ENCODE results near the gene CKS2. TPM values are rescaled to one million over a fixed set of nuclear protein-coding genes. Genes with fewer than 3 reads are reported as not detected.
A peak's percentile ranks its signal among the peaks of the same experiment; 100 is the strongest.
"Not testable (repeated sequence)": the region's sequence is repeated elsewhere in the genome, so short reads cannot be mapped to it uniquely, and the experiment has no call there.

CKS2 gene
- total RNA-seq, result 10 to 100 TPM; 11.9 to 18.1 TPM
- 10.5 to 21.6 reads per million in 2 donors for total RNA-seq

- ATAC-seq (peak; percentile 94), DNase-seq (peak; percentile 99)
- H3K27ac Mint-ChIP-seq, result peak within 1 kb of the TSS; percentile 98
- no peaks in the 10 kb centered on the region for H3K9me3 ChIP-seq (ENCODE audit: control insufficient read depth, low read length, poor library complexity, severe bottlenecking)
- H3K4me1 Mint-ChIP-seq, result peaks cover 17% of the 10 kb centered on the region
- no peaks in the 10 kb centered on the region for H3K27me3 Mint-ChIP-seq
- H3K4me3 Mint-ChIP-seq, result peak within 1 kb of the TSS; percentile 97
- peaks cover 5% of the 10 kb centered on the region for H3K36me3 Mint-ChIP-seq (ENCODE audit: low read depth)
These were observed at the start of gene CKS2 for GRCh38 chr9:89310475-89311345. Gene CKS2, plus strand, starts transcription at chr9:89311195. Its CDS starts 98 bp downstream, at chr9:89311293.

GRCh38 chr9:89273528-89274279 lies 37.3 kb upstream of the CKS2 start:
- H3K4me3 Mint-ChIP-seq, result no peak overlapping the region
- H3K4me1 Mint-ChIP-seq, result peaks cover 12% of the 10 kb centered on the region
- no peaks in the 10 kb centered on the region for H3K27me3 Mint-ChIP-seq
- H3K9me3 ChIP-seq (ENCODE audit: control insufficient read depth, low read length, poor library complexity, severe bottlenecking), result peaks cover 6% of the 10 kb centered on the region
- peaks cover 3% of the 10 kb centered on the region for H3K36me3 Mint-ChIP-seq (ENCODE audit: low read depth)
- no peak for ATAC-seq
- H3K27ac Mint-ChIP-seq, result no peak overlapping the region
- DNase-seq, result no peak

DNA sequence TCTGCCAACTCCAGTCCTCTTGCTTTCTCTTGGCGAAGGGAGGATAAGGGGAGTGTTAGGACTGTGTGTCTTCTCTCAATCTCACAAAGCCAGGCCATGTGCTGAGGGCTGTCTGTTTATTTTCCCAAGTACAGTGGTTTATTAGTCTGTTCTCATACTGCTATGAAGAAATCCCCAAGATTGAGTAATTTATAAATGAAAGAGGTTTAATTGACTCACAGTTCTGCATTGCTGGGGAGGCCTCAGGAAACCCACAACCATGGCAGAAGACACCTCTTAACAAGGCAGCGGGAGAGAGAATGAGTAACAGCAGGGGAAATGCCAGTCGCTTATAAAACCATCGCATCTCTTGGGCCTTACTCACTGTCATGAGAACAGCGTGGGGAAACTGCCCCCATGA lies 36.2 kb upstream of the CKS2 start:
- no peak overlapping the region for H3K4me3 Mint-ChIP-seq
- peaks cover 3% of the 10 kb centered on the region for H3K36me3 Mint-ChIP-seq (ENCODE audit: low read depth)
- peaks cover 6% of the 10 kb centered on the region for H3K9me3 ChIP-seq (ENCODE audit: control insufficient read depth, low read length, poor library complexity, severe bottlenecking)
- no peaks in the 10 kb centered on the region for H3K27me3 Mint-ChIP-seq
- ATAC-seq (no peak), DNase-seq (no peak)
- no peak overlapping the region for H3K27ac Mint-ChIP-seq
- peaks cover 14% of the 10 kb centered on the region for H3K4me1 Mint-ChIP-seq

DNA sequence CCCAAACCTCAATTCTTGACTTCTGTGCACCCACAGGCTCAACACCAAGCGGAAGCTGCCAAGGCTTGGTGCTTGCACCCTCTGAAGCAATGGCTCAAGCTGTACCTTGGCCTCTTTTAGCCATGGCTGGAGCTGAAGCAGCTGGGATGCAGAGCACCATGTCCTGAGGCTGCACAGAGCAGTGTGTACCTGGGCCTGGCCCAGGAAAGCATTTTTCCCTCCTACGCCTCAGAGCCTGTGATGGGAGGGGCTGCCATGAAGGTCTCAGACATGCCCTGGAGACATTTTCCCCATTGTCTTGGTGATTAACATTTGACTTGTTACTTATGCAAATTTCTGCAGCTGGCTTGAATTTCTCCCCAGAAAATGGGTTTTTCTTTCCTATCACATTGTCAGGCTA lies 35.0 kb upstream of the CKS2 start:
- not testable (repeated sequence) for DNase-seq; H3K27ac Mint-ChIP-seq; H3K27me3 Mint-ChIP-seq; H3K4me3 Mint-ChIP-seq; ATAC-seq; H3K9me3 ChIP-seq (ENCODE audit: control insufficient read depth, low read length, poor library complexity, severe bottlenecking); H3K36me3 Mint-ChIP-seq (ENCODE audit: low read depth)
- peaks cover 16% of the 10 kb centered on the region for H3K4me1 Mint-ChIP-seq

DNA sequence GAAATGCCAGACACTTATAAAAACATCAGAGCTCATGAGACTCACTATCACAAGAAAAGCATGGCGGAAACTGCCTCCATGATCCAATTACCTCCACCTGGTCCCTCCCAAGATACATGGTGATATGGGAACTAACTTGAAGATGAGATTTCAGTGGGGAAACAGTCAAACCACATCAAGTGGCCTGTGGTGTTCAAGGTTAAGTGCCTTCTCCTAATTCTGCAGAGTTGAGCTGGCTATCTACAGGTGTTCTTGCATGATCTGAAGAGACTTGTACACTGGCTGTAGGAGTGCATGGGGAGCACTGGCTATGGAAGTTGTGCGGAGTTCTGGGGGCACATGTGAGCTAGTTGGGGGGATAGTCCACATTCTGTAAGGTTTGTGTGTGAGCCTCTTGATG lies 34.0 kb upstream of the CKS2 start:
- Mint-ChIP-seq H3K27ac (no peak overlapping the region), H3K36me3 (ENCODE audit: low read depth) (peaks cover 3% of the 10 kb centered on the region), H3K4me1 (peaks cover 16% of the 10 kb centered on the region), H3K27me3 (no peaks in the 10 kb centered on the region), H3K4me3 (peak overlapping the region; percentile 56)
- DNase-seq (no peak), ATAC-seq (no peak)
- H3K9me3 ChIP-seq (ENCODE audit: control insufficient read depth, low read length, poor library complexity, severe bottlenecking), result peaks cover 6% of the 10 kb centered on the region

DNA sequence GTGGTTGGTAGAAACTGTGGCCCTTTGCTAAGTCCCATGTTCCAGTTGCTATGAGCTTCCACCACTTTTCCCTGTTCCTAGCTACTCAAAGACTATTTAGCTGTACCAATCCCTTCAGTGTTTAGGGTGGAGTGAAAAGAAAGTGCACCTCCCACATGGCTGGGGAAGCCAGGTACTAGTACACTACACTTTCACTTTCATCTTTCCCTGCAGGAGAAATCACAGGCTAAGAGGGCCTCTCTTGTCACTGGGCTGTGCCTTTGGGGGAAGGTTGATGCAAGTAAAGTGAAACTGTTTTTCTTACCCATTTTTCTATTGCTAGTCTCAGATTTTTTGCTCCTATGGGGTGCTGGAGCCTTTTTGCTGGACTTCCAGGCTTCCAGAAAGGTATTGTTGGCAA lies 33.5 kb upstream of the CKS2 start:
- Mint-ChIP-seq H3K4me3 (peak overlapping the region; percentile 56), H3K27ac (no peak overlapping the region), H3K27me3 (no peaks in the 10 kb centered on the region), H3K36me3 (ENCODE audit: low read depth) (peaks cover 3% of the 10 kb centered on the region), H3K4me1 (peaks cover 16% of the 10 kb centered on the region)
- DNase-seq (no peak), ATAC-seq (peak; percentile 32)
- peaks cover 6% of the 10 kb centered on the region for H3K9me3 ChIP-seq (ENCODE audit: control insufficient read depth, low read length, poor library complexity, severe bottlenecking)

DNA sequence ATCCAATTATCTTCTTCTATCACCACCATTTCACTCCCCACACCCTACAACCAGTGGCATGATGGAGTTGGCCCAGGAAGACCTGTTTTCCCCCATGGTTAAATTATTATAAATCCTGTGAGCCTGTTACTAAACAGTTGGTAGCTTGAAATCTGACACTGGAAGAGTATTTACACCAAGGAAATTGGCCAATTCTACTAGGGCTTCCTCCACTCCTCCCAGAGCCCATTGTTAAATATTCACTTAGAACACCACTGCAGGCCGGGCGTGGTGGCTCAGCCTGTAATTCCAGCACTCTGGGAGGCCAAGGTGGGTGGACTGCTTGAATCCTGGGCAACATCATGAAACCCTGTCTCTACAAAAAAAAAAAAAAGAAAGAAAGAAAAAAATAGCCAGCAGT lies 32.4 kb upstream of the CKS2 start:
- Mint-ChIP-seq H3K36me3 (ENCODE audit: low read depth) (peaks cover 3% of the 10 kb centered on the region), H3K4me3 (no peak overlapping the region), H3K4me1 (peaks cover 16% of the 10 kb centered on the region), H3K27ac (no peak overlapping the region), H3K27me3 (no peaks in the 10 kb centered on the region)
- DNase-seq (no peak), ATAC-seq (no peak)
- H3K9me3 ChIP-seq (ENCODE audit: control insufficient read depth, low read length, poor library complexity, severe bottlenecking), result peaks cover 4% of the 10 kb centered on the region

- Mint-ChIP-seq H3K27ac (no peak overlapping the region), H3K4me1 (peaks cover 18% of the 10 kb centered on the region), H3K36me3 (ENCODE audit: low read depth) (peaks cover 3% of the 10 kb centered on the region), H3K27me3 (no peaks in the 10 kb centered on the region), H3K4me3 (no peak overlapping the region)
- H3K9me3 ChIP-seq (ENCODE audit: control insufficient read depth, low read length, poor library complexity, severe bottlenecking), result no peaks in the 10 kb centered on the region
- DNase-seq, result no peak
- peak; percentile 51 for ATAC-seq
These were observed 31.8 kb upstream of the CKS2 start for GRCh38 chr9:89278997-89279739.

- no peak overlapping the region for H3K27ac Mint-ChIP-seq
- DNase-seq, result no peak
- no peak overlapping the region for H3K4me3 Mint-ChIP-seq
- peaks cover 3% of the 10 kb centered on the region for H3K36me3 Mint-ChIP-seq (ENCODE audit: low read depth)
- no peaks in the 10 kb centered on the region for H3K27me3 Mint-ChIP-seq
- peaks cover 18% of the 10 kb centered on the region for H3K4me1 Mint-ChIP-seq
- H3K9me3 ChIP-seq (ENCODE audit: control insufficient read depth, low read length, poor library complexity, severe bottlenecking), result no peaks in the 10 kb centered on the region
- no peak for ATAC-seq
These were observed 29.9 kb upstream of the CKS2 start for GRCh38 chr9:89281106-89281505.

DNA sequence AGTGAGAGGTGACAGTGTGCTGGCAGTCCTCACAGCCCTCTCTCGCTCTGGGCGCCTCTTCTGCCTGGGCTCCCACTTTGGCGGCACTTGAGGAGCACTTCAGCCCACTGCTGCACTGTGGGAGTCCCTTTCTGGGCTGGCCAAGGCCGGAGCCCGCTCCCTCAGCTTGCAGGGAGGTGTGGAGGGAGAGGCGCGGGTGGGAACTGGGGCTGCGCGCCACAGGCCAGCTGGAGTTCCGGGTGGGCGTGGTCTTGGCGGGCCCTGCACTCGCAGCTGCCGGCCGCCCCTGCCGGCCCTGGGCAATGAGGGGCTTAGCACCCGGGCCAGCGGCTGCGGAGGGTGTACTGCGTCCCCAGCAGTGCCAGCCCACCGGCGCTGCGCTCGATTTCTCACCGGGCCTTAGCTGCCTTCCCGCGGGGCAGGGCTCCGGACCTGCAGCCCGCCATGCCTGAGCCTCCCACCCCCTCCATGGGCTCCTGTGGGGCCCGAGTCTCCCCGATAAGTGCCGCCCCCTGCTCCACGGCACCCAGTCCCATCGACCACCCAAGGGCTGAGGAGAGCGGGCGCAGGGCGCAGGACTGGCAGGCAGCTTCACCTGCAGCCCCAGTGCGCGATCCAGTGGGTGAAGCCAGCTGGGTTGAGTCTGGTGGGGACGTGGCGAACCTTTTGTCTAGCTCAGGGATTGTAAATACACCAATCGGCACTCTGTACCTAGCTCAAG lies 28.6 kb upstream of the CKS2 start:
- H3K27ac Mint-ChIP-seq; DNase-seq; H3K36me3 Mint-ChIP-seq (ENCODE audit: low read depth); H3K9me3 ChIP-seq (ENCODE audit: control insufficient read depth, low read length, poor library complexity, severe bottlenecking); ATAC-seq; H3K27me3 Mint-ChIP-seq; H3K4me1 Mint-ChIP-seq: not testable (repeated sequence)
- peak overlapping the region; percentile 61 for H3K4me3 Mint-ChIP-seq

- Mint-ChIP-seq H3K36me3 (ENCODE audit: low read depth) (no peaks in the 10 kb centered on the region), H3K27me3 (no peaks in the 10 kb centered on the region), H3K4me3 (no peak overlapping the region), H3K27ac (no peak overlapping the region), H3K4me1 (peaks cover 6% of the 10 kb centered on the region)
- no peak for ATAC-seq
- no peaks in the 10 kb centered on the region for H3K9me3 ChIP-seq (ENCODE audit: control insufficient read depth, low read length, poor library complexity, severe bottlenecking)
- DNase-seq, result no peak
These were observed 26.9 kb upstream of the CKS2 start for GRCh38 chr9:89284076-89284475.

- Mint-ChIP-seq H3K36me3 (ENCODE audit: low read depth) (peaks cover 7% of the 10 kb centered on the region), H3K27me3 (peaks cover 13% of the 10 kb centered on the region), H3K4me1 (no peaks in the 10 kb centered on the region), H3K4me3 (no peak overlapping the region), H3K27ac (no peak overlapping the region)
- H3K9me3 ChIP-seq (ENCODE audit: control insufficient read depth, low read length, poor library complexity, severe bottlenecking), result peaks cover 2% of the 10 kb centered on the region
- ATAC-seq (no peak), DNase-seq (no peak)
These were observed 19.3 kb upstream of the CKS2 start for GRCh38 chr9:89291741-89292140.
